Muscle of arm (tissue), 12 donors: ENCODE results near the gene FZD7. TPM values are rescaled to one million over a fixed set of nuclear protein-coding genes. Genes with fewer than 3 reads are reported as not detected.

ENCODE experiments used
- DNase-seq: peaks from one replicate; pipeline ENCODE4 v3.0.0-alpha.2; 2013
- polyA plus RNA-seq, 12 donors: library from polyadenylated mRNA; unstranded; fragments of 120-200 nt; gene quantifications; one replicate each; pipeline ENCODE4 v1.2.1, GENCODE V29; 2013; ENCODE audit not compliant: insufficient read length in 12 of 12

Gene FZD7
- polyA plus RNA-seq, 12 donors, result 22.3 to 35.5 (median 27.6) TPM; not detected in 1

GRCh38 chr2:202060218-202060617, 26.6 kb downstream of the FZD7 start:
- DNase-seq, result no peak

DNA sequence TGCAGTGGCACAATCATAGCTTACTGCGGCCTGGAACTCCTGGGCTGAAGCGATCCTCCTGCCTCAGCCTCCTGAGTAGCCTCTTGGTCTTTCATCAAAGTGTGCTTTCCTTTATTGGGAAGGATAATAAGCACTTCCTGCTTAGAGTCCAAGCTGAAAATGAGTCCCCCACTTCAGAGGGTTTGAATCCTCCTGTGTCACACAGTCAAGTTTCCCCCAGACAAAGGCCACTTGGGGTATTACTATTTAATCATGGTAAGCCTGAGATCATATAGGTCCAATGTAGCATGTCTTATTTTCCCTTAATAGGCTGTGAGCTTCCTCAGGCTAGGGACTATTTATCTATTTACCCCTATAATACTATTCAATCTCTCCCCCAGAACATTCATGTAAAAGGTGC, 28.0 kb downstream of the FZD7 start:
- no peak for DNase-seq

- DNase-seq, result peak; percentile 80
These were observed 30.7 kb downstream of the FZD7 start for GRCh38 chr2:202064171-202064880.

DNA sequence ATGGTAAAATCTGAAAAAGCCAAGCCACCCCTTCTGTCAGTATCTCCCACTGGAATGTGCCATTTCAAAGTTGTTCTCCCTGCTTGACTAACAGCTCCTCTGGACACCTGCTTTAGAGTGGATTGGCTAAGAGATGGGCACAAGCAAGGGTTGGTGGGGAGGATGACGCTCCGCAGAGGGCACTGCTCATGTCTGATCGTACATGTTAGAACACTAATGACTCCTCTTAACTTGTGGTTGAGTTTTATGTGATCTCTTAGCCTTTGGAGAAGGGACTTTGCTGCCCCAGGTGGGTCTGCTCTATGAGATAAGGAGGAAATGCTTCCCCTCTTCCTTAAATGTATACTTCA, 31.2 kb downstream of the FZD7 start:
- DNase-seq, result no peak

- DNase-seq, result no peak
These were observed 32.2 kb downstream of the FZD7 start for GRCh38 chr2:202065876-202066275.

- DNase-seq, result no peak
These were observed 33.2 kb downstream of the FZD7 start for GRCh38 chr2:202066875-202067274.

- no peak for DNase-seq
These were observed 33.9 kb downstream of the FZD7 start for GRCh38 chr2:202067589-202067988.

DNA sequence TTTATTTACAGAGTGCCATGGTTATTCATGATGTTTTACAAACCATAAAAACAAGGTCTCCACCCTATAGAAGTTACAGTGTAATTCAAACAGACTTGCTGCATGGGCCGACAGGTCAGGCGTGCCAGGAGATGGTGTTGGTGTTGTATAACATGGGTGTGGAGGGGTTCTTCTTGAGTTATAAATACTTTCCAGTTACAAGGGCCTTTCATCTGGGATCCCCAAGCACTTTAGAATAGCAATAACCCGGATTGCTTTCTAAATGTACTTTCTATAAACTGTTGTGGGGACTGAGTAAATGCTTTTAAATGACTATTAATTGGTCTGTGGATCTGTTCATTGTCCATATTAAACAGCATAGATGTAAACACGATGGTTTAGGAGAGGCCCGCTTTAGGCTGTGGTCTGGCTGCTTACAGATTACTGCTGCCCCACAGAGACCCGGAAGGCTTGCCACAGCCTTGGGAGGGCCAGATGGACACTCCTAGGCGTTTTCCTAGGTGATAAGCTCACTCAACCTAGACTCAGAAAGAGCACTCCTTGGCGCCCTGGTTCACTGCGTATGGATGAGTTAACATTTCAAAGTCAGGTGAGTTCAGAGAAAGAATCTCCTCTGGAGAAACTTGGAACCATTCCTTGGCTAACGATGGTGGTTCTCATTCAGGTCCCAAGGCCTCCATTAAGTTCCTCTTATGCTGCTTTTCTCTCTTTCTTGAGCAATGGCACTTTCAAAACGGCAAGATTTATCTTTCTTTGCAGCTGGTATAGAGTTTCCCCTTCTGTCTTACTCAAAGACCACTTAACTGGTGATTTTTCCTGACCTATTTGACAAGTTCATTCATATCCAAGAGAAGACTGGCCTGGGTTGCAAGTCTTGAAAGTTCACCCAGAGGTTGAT, 35.8 kb downstream of the FZD7 start:
- no peak for DNase-seq

DNA sequence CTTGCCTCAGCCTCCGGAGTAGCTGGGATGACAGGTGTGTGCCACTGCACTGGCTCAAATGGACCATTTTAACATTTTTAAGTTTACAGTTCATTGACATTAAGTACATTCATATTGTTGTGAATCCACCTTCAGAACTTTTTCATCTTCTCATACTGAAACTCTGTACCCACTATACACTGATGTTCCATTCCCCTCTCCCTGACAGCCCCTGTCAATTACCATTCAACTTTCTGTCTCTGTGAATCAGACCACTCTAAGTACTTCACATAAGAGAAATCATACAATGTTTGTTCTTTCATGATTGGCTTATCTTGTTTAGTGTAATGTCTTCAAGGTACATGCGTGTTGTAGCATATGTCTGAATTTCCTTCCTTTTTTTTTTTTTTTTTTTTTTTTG, 37.5 kb downstream of the FZD7 start:
- DNase-seq, result no peak

GRCh38 chr2:202072226-202072625, 38.6 kb downstream of the FZD7 start:
- no peak for DNase-seq

- no peak for DNase-seq
These were observed 39.2 kb downstream of the FZD7 start, which contains the start of gene KIAA2012 for GRCh38 chr2:202072737-202073401. Gene KIAA2012 (plus strand): TSS chr2:202073255. CDS start chr2:202073628, 373 bp downstream.

DNA sequence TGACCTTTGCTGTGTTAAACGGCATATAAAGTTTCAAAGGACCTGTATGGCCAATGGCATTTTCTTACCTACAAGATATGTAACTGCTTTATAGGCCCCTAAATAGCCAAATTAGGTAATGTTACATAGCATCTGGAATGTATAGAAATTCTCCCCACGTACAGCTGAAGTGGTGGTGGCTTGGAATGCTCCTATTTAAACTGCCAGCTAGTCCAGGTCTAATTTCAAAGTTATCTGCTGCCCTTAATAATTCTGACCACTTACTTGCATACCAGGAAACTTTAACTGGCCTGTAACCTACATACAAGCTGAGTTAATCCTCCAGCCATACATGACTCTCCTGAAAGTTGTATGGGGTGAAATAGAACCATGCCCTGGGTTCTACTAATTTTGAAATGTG, 40.7 kb downstream of the FZD7 start:
- DNase-seq, result no peak

DNA sequence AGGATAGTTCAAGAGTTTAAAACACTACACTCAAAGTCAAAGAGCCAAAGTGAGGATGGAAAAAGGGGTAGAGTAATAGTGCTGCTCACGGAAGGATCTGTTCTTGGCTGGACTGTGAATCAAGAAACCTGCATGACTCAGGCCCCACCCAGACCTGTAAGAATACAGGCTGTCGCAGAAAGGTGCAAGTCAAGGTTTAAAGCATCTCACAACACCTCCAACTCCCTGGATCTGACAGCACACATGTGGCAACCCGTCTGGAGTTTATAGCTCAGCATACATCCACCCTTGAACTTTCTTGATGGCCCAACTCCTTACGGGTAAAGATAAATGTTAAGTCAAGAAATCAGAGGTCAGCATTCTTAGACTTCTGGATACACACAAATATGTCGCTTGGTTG, 45.7 kb downstream of the FZD7 start:
- DNase-seq, result no peak

DNA sequence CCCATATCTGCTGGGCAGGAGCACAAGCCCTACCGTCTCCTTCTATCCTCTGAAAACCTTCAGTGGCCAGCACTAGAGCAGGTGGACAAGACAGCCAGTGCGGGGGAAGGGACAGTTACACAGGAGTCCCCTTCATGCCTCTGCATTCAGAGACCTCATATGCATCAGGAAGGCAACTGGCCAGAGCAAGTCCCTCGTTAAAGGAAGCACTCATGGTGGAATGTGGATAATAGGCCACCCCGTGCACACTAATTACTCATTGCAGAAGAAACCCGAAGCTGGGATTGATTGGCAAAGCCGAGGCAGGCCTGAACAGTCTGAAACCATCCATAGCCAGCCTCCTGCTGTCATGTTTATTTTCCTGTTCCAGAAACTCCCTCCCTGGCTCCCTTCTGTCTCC, 50.6 kb downstream of the FZD7 start:
- no peak for DNase-seq

Other genes with a start within 250 kb of the FZD7 start
- 1 to 10 TPM in 8 of 12 donors, under 1 TPM in 2, not detected in 2; 0.71 to 2.1 (median 1.5) TPM for gene CDK15, start 227.3 kb upstream of the FZD7 start, polyA plus RNA-seq
- gene KIAA2012, start 39.4 kb downstream of the FZD7 start, polyA plus RNA-seq, result under 1 TPM in 10 of 12 donors, not detected in 2; 0.13 to 0.81 (median 0.24) TPM
- gene SUMO1, start 204.7 kb downstream of the FZD7 start, polyA plus RNA-seq, result 100 to 1,000 TPM in 10 of 12 donors, 10 to 100 TPM in 1, not detected in 1; 88.9 to 178 (median 126) TPM
- 100 to 1,000 TPM in 1 of 12 donors, 10 to 100 TPM in 10, not detected in 1; 53.7 to 126 (median 73.2) TPM for gene NOP58, start 231.9 kb downstream of the FZD7 start, polyA plus RNA-seq